ENCODE data around the gene KIR3DL2. TPM values are rescaled to one million over a fixed set of nuclear protein-coding genes. Genes with fewer than 3 reads are reported as not detected.
"Not testable (repeated sequence)": the region's sequence is repeated elsewhere in the genome, so short reads cannot be mapped to it uniquely, and the experiment has no call there.

KIR3DL2 gene
- total RNA-seq, 1 donor from 2014 or later = not detected

GRCh38 chr19:54863459-54863858, 13.2 kb downstream of the KIR3DL2 start:
- H3K79me2 ChIP-seq (ENCODE audit: insufficient read depth, low read length); H3K9ac ChIP-seq (ENCODE audit: low read length); H3K4me1 ChIP-seq (ENCODE audit: insufficient read depth, low read length); H3K27me3 ChIP-seq (ENCODE audit: insufficient read depth, low read length); H3K36me3 ChIP-seq (ENCODE audit: insufficient read depth, low read length); H3K27ac Mint-ChIP-seq (ENCODE audit: unreplicated experiment); H3K4me3 ChIP-seq (ENCODE audit: insufficient read depth, low read depth, low read length); H3K27ac ChIP-seq (ENCODE audit: low read depth, low read length); DNase-seq (ENCODE audit: low read depth); H3K4me2 ChIP-seq (ENCODE audit: low read length); H3K9me3 ChIP-seq (ENCODE audit: insufficient read depth, low read depth, low read length); H3K4me3 Mint-ChIP-seq (ENCODE audit: unreplicated experiment); H3K36me3 Mint-ChIP-seq (ENCODE audit: low read depth, unreplicated experiment); H3K4me1 Mint-ChIP-seq (ENCODE audit: low read depth, unreplicated experiment); FAIRE-seq; H3K27me3 Mint-ChIP-seq (ENCODE audit: low read depth, unreplicated experiment); H4K20me1 ChIP-seq (ENCODE audit: insufficient read depth, low read length); H2AFZ ChIP-seq (ENCODE audit: low read depth, low read length): not testable (repeated sequence)
- H3K9me3 Mint-ChIP-seq (ENCODE audit: unreplicated experiment) = peaks cover 20% of the 10 kb centered on the region

GRCh38 chr19:54871696-54872095, 21.5 kb downstream of the KIR3DL2 start:
- Mint-ChIP-seq H3K27ac (ENCODE audit: unreplicated experiment) (no peak overlapping the region), H3K27me3 (ENCODE audit: low read depth, unreplicated experiment) (no peaks in the 10 kb centered on the region), H3K36me3 (ENCODE audit: low read depth, unreplicated experiment) (no peaks in the 10 kb centered on the region), H3K4me3 (ENCODE audit: unreplicated experiment) (no peak overlapping the region), H3K4me1 (ENCODE audit: low read depth, unreplicated experiment) (no peaks in the 10 kb centered on the region), H3K9me3 (ENCODE audit: unreplicated experiment) (peaks cover 8% of the 10 kb centered on the region)
- H3K27me3 ChIP-seq (ENCODE audit: insufficient read depth, low read length) = no peaks in the 10 kb centered on the region
- no peak overlapping the region for H2AFZ ChIP-seq (ENCODE audit: low read depth, low read length)
- no peak overlapping the region for H3K9ac ChIP-seq (ENCODE audit: low read length)
- no peaks in the 10 kb centered on the region for H3K36me3 ChIP-seq (ENCODE audit: insufficient read depth, low read length)
- DNase-seq (ENCODE audit: low read depth) (no peak), FAIRE-seq (no peak)
- no peak overlapping the region for H3K4me3 ChIP-seq (ENCODE audit: insufficient read depth, low read depth, low read length)
- no peaks in the 10 kb centered on the region for H3K79me2 ChIP-seq (ENCODE audit: insufficient read depth, low read length)
- no peak overlapping the region for H3K27ac ChIP-seq (ENCODE audit: low read depth, low read length)
- no peak for TF ChIP-seq EZH2 (IDR thresholded peaks at IDR 0.05; ENCODE audit: insufficient read depth, low read length)
- TF ChIP-seq, protein P1, sequence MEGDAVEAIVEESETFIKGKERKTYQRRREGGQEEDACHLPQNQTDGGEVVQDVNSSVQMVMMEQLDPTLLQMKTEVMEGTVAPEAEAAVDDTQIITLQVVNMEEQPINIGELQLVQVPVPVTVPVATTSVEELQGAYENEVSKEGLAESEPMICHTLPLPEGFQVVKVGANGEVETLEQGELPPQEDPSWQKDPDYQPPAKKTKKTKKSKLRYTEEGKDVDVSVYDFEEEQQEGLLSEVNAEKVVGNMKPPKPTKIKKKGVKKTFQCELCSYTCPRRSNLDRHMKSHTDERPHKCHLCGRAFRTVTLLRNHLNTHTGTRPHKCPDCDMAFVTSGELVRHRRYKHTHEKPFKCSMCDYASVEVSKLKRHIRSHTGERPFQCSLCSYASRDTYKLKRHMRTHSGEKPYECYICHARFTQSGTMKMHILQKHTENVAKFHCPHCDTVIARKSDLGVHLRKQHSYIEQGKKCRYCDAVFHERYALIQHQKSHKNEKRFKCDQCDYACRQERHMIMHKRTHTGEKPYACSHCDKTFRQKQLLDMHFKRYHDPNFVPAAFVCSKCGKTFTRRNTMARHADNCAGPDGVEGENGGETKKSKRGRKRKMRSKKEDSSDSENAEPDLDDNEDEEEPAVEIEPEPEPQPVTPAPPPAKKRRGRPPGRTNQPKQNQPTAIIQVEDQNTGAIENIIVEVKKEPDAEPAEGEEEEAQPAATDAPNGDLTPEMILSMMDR (IDR thresholded peaks at IDR 0.05; ENCODE audit: insufficient read depth, low read depth, low read length) = no peak
- H3K4me2 ChIP-seq (ENCODE audit: low read length) = no peak overlapping the region
- no peaks in the 10 kb centered on the region for H3K9me3 ChIP-seq (ENCODE audit: insufficient read depth, low read depth, low read length)
- H3K4me1 ChIP-seq (ENCODE audit: insufficient read depth, low read length) = no peaks in the 10 kb centered on the region
- no peaks in the 10 kb centered on the region for H4K20me1 ChIP-seq (ENCODE audit: insufficient read depth, low read length)

- H3K4me3 Mint-ChIP-seq (ENCODE audit: unreplicated experiment) = no peak within 1 kb of the TSS
Observed at GRCh38 chr19:54873990-54874389, 23.7 kb downstream of the KIR3DL2 start, which contains the start of gene FCAR. FCAR (plus strand) TSS chr19:54874235; CDS start chr19:54874290, 55 bp downstream.

More at GRCh38 chr19:54873990-54874389, 23.7 kb downstream of the KIR3DL2 start, which contains the start of gene FCAR:
- Histone ChIP-seq H3K79me2 (ENCODE audit: insufficient read depth, low read length) (no peaks in the 10 kb centered on the region), H3K4me3 (ENCODE audit: insufficient read depth, low read depth, low read length) (no peak within 1 kb of the TSS), H2AFZ (ENCODE audit: low read depth, low read length) (no peak within 1 kb of the TSS), H3K27me3 (ENCODE audit: insufficient read depth, low read length) (no peaks in the 10 kb centered on the region), H3K4me1 (ENCODE audit: insufficient read depth, low read length) (no peaks in the 10 kb centered on the region), H3K9me3 (ENCODE audit: insufficient read depth, low read depth, low read length) (no peaks in the 10 kb centered on the region), H3K9ac (ENCODE audit: low read length) (no peak within 1 kb of the TSS), H3K4me2 (ENCODE audit: low read length) (no peak within 1 kb of the TSS), H3K36me3 (ENCODE audit: insufficient read depth, low read length) (no peaks in the 10 kb centered on the region), H3K27ac (ENCODE audit: low read depth, low read length) (no peak within 1 kb of the TSS), H4K20me1 (ENCODE audit: insufficient read depth, low read length) (no peaks in the 10 kb centered on the region)
- Mint-ChIP-seq H3K9me3 (ENCODE audit: unreplicated experiment) (peaks cover 5% of the 10 kb centered on the region), H3K4me1 (ENCODE audit: low read depth, unreplicated experiment) (no peaks in the 10 kb centered on the region), H3K36me3 (ENCODE audit: low read depth, unreplicated experiment) (no peaks in the 10 kb centered on the region), H3K27me3 (ENCODE audit: low read depth, unreplicated experiment) (no peaks in the 10 kb centered on the region), H3K27ac (ENCODE audit: unreplicated experiment) (no peak within 1 kb of the TSS)
- FAIRE-seq (no peak), DNase-seq (ENCODE audit: low read depth) (no peak)
- TF ChIP-seq EZH2 (IDR thresholded peaks at IDR 0.05; ENCODE audit: insufficient read depth, low read length) = no peak
- TF ChIP-seq, protein P1 (IDR thresholded peaks at IDR 0.05; ENCODE audit: insufficient read depth, low read depth, low read length) = no peak
